Measurements from ENCODE around the gene SDC3.

SDC3 gene

DNA sequence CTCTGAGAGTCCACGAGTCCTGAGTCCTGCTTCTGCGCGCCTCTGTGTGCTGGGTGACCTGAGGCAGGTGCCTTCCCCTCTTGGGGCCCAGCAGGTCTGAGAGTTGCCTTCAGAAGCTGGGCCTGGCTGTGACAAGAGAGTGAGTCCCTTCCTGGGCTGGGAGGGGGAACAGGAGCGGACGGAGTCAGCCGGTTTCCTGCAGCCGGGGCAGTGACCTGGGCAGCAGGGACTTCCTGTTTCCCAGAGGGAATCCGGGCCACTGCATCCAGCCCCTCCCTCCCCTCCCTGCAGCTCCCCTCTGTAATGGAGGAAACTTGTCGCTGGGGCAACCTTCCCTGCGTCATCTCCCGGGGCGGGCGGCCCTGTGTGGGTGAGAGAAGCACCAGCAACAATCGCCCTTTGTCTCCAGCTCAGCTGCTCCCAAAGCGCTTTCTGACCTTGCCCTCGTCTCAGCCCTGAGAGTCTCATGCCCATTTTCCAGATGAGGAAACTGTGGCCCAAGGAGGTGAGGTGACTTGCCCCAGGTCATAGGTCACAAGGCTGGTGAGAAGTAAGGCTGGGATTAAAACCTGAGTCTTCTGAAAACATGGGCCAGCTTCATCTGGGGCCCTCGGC is 61.1 kb downstream of the SDC3 start:
- DNase-seq: peak; percentile 85

DNA sequence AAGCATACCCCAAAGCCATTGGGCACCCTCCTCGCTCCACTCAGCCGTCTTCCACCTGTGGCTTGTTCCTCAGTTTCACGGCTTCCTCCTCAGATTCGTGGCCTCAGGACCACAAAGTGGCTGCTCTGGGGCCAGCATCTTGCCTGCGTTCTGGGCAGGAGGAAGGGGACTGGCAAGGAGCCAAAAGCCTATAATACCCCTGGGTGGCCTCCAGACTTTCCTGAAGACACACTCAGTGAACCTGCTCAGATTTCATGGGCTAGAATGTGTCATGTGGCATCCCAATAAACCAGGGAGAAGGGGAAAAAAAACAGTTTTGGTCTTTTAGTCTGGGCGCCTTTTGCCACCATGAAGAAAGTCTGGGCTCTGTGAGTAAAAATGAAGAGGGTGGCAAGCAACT is 62.0 kb downstream of the SDC3 start:
- DNase-seq: no peak

DNA sequence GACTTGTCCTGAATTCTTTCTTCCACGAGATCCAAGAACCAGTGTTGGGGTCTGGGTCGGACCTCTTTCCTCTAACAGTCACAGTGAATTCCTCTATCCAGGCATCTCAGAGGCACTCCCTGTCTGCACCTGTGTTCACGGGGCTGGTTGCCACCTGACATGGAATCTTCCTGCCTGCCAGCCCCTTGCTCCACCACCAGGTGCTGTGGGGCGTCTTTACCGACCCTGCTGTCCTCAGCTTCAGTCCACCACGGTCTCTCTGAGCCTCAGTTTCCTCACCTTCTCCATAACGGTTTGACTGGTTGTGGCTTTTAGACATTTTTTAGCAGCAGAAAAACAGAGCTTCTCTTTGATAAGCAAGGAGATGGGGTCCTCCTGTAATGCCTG is 62.7 kb downstream of the SDC3 start:
- no peak for DNase-seq

DNA sequence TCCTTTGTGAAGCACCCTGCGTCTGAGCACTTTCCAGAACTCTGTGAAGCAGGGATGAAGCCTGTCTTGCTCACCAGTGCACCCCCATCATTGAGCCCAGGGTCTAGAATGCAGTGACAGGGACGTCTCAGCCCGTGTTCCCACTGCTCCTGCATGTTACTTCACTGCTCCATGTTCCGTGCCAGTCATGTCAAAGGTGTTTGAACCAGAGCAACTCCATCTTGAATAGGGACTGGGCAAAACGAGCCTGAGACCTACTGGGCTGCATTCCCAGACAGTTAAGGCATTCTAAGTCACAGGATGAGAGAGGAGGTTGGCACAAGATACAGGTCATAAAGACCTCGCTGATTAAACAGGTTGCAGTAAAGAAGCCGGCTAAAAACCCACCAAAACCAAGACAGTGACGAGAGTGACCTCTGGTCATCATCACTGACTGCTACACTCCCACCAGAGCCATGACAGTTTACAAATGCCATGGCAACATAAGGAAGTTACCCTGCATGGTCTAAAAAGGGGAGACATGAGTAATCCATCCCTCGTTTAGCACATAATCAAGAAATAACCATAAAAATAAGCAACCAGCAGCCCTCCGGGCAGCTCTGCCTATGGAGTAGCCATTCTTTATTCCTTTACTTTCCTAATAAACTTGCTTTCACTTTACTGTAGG is 63.2 kb downstream of the SDC3 start:
- no peak for DNase-seq

DNA sequence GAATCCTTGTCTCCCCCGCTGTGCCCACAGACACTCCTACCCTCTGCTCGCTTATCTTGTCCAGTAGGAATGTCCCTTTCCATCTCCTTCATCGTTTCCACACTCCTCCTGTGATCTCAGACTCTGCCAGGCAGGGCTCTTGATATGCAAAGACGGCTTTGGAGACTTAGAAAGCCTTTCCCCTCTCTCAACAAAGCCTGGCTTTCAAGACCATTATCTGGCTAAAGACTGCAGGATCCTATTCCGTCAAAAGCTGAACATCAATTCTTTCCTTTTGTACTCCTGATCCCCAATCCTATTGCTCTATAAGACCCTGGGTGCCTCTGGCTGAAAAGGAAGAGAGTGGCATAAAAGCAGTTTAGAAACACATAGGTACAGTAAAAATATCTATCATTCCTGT is 63.9 kb downstream of the SDC3 start:
- DNase-seq: no peak

DNA sequence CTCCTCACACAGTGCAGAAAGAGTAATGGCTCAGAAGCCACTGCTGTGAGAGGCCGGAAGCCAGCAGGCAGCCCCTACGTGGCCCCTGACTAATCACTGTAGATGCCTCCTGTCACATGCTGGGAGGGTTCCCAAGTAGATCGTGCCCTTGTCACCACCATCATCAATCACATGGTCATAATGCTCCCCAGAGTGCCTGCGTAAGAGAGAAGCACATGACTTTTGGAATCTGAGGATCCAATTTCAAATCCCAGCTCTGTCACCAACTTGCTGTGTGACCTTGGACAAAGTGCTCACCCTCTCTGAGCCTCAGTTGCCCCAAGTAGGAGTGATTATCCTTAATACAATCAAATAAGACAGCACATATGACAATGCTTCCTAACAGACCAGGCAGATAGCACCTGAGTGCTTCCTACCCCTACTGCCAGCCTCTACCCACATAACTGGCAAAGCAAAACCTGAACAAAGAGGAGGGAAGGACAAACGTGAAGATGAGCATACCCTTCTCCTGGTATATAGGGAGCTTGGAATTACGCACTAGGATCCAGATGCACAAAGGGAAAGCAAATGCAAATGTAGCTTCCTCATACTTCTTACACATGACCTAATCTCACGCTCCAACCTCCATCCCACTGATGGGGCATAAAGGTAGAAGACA is 65.7 kb downstream of the SDC3 start:
- DNase-seq: no peak

DNA sequence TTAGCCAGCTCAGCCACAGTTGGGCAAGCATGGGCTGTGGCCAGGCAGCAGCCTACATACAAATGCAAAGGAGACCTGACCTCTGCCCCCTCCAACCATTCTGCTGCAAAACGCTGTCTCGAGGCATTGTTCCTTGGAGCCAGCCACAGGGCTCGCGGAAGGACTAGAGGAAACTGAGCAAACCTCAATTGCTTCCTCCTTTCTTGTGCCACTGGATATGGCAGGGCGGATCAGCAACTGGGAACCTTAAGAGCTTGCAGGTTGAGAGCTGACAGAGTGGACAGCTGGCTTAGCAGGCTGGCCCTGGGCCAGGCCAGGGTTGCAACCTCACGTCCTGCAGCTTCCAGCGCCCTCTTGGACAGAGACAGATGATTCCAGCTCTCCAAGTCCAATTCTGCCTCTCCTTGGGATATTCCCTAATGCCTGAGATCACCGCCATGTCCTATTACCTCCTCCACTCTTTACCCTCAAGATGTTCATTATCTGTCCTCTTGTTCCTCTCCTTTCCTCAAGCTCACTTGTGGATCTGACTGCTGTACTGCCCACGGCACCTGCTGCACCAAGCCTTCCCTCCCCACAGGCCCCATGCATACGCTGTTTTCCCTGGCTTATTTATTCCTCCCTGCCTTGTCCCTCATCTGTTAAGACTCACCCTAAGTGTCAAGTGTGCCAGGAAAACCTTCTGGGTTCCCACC is 67.5 kb downstream of the SDC3 start:
- peak; percentile 29 for DNase-seq

DNA sequence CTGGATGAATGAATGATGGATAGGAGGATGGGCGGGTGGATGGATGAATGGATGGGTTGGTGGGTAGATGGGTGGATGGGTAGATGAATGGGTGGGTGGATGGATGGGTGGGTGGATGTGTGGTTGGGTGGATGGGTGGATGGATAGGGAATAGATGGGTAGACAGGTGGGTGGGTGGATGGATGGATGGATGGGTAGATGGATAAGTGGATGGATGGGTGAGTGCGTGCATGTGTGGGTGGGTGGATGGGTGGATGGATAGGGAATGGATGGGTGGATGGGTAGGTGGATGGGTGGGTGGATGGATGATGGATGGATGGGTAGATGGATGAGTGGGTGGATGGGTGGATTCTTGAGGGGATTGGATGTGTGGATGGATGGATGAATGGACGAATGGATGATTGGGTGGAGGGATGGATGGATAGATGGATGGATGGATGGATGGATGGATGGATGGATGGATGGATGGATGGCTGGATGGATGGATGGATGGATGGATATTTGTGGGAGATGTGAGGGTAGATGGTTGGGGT is 68.7 kb downstream of the SDC3 start:
- no peak for DNase-seq

DNA sequence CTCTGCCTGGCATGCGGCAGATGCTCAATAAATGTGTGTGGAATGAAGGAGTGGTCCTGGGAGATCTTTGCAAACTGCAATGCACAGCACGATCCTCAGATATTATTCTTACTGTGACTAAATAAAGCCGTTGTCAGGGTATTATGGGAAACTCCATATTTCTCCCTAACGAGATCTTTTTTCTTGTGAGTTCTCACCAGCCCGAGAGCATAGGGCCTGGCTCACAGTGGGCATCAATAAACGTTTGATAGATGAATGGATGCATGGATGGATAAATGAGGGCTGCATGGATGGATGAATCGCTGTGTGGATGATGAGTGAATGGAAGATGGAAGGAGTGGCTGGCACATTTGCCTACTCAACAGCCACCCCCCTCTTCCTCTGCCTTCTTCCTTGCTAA is 69.6 kb downstream of the SDC3 start:
- no peak for DNase-seq

DNA sequence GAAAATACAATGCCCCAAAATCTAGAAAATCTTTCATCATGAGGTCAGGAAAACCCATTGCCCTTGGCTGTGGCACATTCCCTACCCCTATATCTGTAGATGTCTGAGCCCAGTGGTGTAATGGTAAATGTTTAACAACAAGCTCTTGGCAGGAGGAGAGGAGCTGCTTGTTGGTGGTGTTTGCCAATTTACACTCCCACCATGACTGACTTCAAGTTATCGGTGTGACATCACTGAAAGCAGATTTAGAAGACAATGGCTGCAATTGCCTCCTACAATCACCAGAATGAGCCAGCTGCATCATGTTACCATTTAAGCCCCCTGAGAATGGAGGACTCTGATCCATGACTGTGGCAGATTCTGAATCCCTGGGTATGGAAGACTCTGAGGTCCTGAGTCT is 70.9 kb downstream of the SDC3 start:
- no peak for DNase-seq

DNA sequence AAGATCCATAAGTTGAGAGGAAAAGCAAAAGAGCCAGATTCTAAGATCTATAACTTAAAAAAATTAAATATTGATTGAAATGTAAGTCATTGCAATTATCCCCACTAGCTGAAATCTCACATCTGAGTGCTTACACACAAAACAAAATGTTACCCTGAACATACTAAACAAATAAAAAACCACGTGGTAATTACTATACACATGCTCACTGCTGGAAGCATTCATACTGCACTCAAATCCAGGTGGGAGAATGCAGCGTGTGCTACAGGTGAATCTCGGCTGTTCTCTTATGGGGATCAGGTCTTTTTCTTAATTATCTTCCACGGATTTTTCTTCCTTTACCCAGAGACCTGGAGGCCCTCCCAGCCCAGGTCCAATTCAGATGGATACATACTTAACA is 74.3 kb downstream of the SDC3 start:
- peak; percentile 49 for DNase-seq

DNA sequence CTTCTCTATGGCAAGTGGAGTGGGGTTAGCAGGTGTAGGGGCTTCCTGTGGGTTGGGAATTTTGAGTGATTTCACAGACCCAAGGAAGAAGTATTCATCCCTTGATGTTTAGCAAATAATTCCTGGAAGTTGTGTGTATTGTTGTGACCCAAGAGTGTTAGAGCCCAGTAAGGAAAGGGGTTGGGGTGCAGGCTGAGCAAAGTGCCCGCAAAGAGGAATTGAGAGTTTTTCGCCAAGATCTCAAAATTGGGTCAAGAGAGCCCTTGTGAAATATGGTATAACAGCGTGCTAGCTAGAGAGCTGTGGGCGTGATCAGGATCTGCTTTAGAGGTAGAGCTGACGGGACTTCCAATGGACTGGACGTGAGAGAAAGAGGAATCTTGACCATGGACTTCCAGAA is 78.0 kb downstream of the SDC3 start:
- no peak for DNase-seq

DNA sequence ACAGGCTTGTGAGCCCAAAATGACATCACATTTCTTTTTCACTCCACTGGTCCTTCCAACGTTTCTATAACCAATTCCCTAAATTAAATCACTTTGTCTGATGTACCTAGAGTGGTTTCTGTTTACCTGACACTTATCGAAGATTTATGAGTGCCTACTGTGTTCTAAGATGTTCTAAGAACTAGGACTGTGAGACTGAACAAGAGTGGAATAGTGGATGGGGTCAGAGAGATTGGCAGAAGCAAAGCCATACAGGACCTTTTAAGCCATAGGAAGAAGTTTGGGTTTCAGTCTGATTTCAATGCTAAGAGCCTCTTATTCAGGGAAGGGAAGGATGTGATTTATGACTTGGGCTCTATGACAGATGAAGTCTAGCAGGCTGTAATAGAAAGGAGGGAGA is 78.7 kb downstream of the SDC3 start:
- no peak for DNase-seq

DNA sequence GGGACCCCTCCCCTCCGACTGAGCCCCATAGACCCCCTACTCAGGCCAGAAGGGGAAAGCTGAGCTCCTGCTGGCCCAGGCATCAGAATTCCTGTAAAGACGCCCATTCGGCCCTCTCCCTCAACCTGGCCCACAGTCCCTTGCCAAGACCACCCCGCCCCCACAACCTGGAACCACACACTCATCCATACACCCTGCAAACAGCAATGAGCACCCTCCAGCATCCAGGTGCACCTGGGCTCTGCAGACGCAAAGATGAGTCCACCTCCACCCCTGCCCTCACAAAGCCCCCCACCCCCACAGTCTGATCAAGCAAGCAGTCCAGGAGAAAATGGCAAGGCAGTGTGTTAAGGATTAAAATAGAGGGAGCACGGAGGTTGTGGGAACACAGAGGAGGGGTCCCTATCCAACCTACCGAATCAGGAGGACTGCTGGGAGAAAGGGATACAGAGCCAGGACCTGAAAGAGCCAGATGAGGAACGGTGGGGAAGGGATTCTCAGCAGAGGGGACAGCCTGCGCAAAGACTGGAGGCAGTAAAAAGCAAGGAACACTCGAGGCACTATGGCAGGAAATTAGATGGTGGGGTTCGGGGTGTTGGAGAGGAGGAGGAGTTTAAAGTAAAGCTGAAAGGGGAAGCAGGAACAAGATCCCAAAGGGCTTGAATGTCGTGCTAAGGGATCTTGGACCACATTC is 83.7 kb downstream of the SDC3 start:
- DNase-seq: no peak

DNA sequence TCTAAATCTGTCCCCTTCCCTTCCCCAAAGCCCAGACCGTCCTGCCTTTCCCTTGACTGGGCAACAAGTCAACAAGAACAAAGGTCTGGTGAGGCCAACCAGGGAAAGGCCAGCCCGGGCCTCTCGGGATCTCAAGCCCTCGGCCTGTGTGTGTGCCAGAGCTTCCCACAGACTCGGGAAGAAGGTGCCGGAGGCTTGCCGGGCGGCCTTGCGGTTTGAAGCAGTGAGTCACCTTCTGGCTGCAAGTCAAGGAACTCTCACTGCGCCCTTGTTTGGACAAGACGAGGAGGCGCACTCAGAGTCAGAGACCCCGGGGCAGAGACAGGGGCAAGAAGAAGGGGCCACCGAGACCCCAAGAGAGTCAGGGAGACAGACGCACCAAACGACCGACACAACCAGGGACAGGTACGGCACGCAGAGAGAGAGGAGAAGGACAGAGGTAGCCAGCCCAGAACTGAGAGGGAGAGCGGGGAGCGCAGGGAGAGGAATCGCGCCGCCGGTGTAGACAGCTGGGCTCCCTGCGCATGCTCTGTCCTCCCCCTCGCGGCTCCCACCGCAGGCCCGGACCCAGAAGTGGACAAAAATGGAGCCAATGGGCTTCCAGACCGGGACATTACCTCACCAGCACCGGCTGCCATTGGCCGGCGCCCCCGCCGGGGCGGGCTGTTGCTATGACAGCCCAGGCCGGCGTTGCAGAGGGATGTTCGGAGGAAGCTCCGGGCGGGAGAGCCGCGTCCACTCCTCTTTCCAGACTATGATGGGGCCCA is 84.4 kb downstream of the SDC3 start:
- peak; percentile 98 for DNase-seq

DNA sequence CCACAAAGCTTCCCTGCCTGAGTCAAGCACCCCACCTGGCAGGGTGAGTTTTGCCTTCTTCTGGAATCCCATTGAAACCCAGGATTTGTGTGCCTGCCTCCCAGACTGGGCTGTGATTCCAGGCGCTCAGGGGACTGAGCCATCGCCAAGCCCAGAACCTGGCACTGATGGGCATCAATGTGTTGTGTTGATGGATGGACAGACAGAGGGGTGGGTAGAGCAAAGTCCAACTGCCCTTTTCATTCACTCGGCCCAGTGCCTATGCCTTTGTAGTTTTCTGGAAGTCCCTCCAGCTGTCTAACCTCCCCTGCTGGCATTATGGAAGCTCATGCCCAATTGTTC is 85.0 kb downstream of the SDC3 start:
- DNase-seq: no peak

DNA sequence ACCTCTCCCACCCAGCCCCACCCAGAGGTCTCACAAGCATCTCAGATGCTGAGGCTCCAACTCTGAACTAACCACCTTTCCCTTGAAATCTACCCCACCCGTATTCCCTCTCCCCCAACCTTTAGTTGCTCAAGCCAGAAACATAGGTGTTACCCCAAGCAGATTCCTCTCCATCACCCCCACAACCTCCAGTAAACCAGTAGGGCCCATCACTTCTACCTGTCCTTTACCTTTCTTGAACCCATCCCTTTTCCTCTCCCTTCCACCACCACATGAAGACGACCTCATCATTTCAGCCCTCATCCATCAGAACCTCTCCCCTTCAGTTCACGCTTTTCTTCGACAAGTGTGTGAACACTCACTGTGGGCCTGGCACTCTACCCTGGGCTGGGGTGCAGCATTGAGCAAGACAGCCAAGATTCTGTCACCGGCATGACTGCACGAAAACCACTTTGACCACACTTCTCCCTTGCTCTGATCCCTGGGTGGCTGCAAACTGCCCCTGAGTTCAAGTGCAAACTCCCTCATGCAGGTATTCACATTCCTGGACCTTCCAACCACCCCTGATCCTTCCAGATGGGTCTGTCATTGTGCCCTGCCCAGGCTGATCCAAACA is 85.5 kb downstream of the SDC3 start:
- no peak for DNase-seq

DNA sequence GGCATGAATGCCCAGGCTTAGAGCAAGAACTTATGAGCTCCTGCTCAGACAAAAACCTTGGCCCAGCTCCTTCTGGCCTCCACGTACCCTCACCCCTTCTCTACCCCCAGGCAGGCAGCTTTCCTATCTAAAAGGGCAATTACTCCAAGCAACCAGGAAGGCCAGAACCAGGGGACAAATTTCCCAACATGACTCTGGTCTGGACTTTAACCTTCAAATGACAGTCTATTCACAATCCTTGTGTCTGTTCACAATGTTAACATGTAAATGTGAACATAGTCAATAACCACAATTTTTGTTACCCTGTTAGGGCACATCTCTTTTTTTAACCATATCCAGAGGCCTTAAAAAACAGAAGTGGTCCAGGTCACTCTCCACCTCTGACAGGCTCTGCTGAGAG is 86.6 kb downstream of the SDC3 start:
- no peak for DNase-seq

DNA sequence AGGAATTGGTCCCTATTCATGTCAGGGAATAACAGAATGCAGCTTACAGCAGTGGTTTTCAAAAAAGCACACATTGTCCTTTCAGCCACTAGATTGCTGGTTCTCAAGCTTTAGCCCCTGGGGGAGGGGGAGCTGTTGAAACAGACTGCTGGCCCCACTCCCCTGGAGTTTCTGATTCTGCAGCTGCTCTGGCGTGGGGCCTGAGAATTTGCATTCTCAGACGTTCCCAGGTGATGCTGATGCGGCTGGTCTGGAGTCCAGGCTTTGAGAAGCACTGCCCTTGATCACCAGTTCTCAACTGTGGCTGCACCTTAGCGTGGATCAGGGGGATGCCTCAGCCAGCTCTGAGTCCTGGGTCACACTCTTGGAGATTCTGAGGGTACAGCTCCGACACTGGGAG is 88.3 kb downstream of the SDC3 start:
- no peak for DNase-seq
